Calu3 (cell line): Measurements from ENCODE around the gene TMPRSS2. TPM values are rescaled to one million over a fixed set of nuclear protein-coding genes. Genes with fewer than 3 reads are reported as not detected.

Experiments used
- BruUV-seq: library from RNA; stranded (reverse); fragments of 400-500 nt; replicated peaks from 2 replicates; lab custom pipeline; 2021; lab: Mats Ljungman, UMichigan
- CTCF ChIA-PET: fragments of 300-600 bp; sonication (Branson Sonifier 250); formaldehyde crosslinking; loops from one replicate; lab custom pipeline; 2022; ENCODE audit warnings: antibody characterized with exemption; lab: Charles Lee
- DNase-seq: peaks from one replicate; pipeline ENCODE4 v3.0.0; 2022
- H3K27ac Mint-ChIP-seq: one replicate; pipeline ENCODE4 v1.8.0; 2022; ENCODE audit warnings: mixed read lengths; ENCODE audit not compliant: unreplicated experiment
- H3K27me3 Mint-ChIP-seq: one replicate; pipeline ENCODE4 v1.8.0; 2022; ENCODE audit warnings: mixed read lengths; ENCODE audit not compliant: unreplicated experiment
- H3K36me3 Mint-ChIP-seq: one replicate; pipeline ENCODE4 v1.8.0; 2022; ENCODE audit warnings: mild to moderate bottlenecking, moderate library complexity, mixed read lengths; ENCODE audit not compliant: insufficient read depth, unreplicated experiment
- H3K4me1 Mint-ChIP-seq: one replicate; pipeline ENCODE4 v1.8.0; 2022; ENCODE audit warnings: mild to moderate bottlenecking, low read depth, mixed read lengths; ENCODE audit not compliant: unreplicated experiment
- H3K4me3 Mint-ChIP-seq: one replicate; pipeline ENCODE4 v1.8.0; 2022; ENCODE audit warnings: mild to moderate bottlenecking, low read depth, moderate library complexity, mixed read lengths; ENCODE audit not compliant: unreplicated experiment
- H3K9me3 Mint-ChIP-seq: one replicate; pipeline ENCODE4 v1.8.0; 2022; ENCODE audit warnings: low read depth, mixed read lengths; ENCODE audit not compliant: unreplicated experiment
- CTCF ChIP-seq: fragments of 200-600 bp; IDR thresholded peaks from one replicate; pipeline ENCODE4 v1.8.0; 2022; ENCODE audit warnings: antibody characterized with exemption; ENCODE audit not compliant: unreplicated experiment
- intact Hi-C: fragments of 100-400 bp; cut with micrococcal nuclease; formaldehyde crosslinking; loops from one replicate; pipeline ENCODE4 v1.10.0; 2022; ENCODE audit not compliant: unreplicated experiment
- total RNA-seq: library from RNA; stranded (reverse); gene quantifications from 2 replicates; pipeline ENCODE4 v1.2.3, GENCODE V29; 2022

TMPRSS2 gene
- total RNA-seq, 1 experiment from 2014 or later = 13.1 TPM

GRCh38 chr21:41444703-41445464 is 63.1 kb downstream of the TMPRSS2 start:
- no peak for DNase-seq
- Mint-ChIP-seq H3K4me1 (no peaks in the 10 kb centered on the region), H3K4me3 (no peak overlapping the region), H3K36me3 (peaks cover 5% of the 10 kb centered on the region), H3K27me3 (no peaks in the 10 kb centered on the region), H3K9me3 (no peaks in the 10 kb centered on the region), H3K27ac (no peak overlapping the region)
- TF ChIP-seq CTCF = no peak
- CTCF ChIA-PET = no interaction called here
- BruUV-seq = no TSS peak
- intact Hi-C loops = no loop called here

GRCh38 chr21:41443562-41443961 is 64.4 kb downstream of the TMPRSS2 start:
- no peak for TF ChIP-seq CTCF
- Mint-ChIP-seq H3K4me1 (no peaks in the 10 kb centered on the region), H3K27ac (no peak overlapping the region), H3K36me3 (peaks cover 5% of the 10 kb centered on the region), H3K27me3 (no peaks in the 10 kb centered on the region), H3K9me3 (no peaks in the 10 kb centered on the region), H3K4me3 (no peak overlapping the region)
- intact Hi-C loops = no loop called here
- BruUV-seq = no TSS peak
- DNase-seq = no peak
- CTCF ChIA-PET = no interaction called here

GRCh38 chr21:41442481-41443186 is 65.3 kb downstream of the TMPRSS2 start:
- Mint-ChIP-seq H3K4me1 (no peaks in the 10 kb centered on the region), H3K27me3 (no peaks in the 10 kb centered on the region), H3K4me3 (no peak overlapping the region), H3K27ac (no peak overlapping the region), H3K36me3 (peaks cover 5% of the 10 kb centered on the region), H3K9me3 (no peaks in the 10 kb centered on the region)
- intact Hi-C loops = no loop called here
- CTCF ChIA-PET = no interaction called here
- BruUV-seq = no TSS peak
- no peak for DNase-seq
- TF ChIP-seq CTCF = no peak

GRCh38 chr21:41441546-41441945 is 66.4 kb downstream of the TMPRSS2 start:
- H3K4me1 Mint-ChIP-seq = no peaks in the 10 kb centered on the region
- H3K27ac Mint-ChIP-seq = no peak overlapping the region
- no peaks in the 10 kb centered on the region for H3K9me3 Mint-ChIP-seq
- no peak overlapping the region for H3K4me3 Mint-ChIP-seq
- CTCF ChIA-PET = no interaction called here
- no peaks in the 10 kb centered on the region for H3K27me3 Mint-ChIP-seq
- TF ChIP-seq CTCF = no peak
- no TSS peak for BruUV-seq
- H3K36me3 Mint-ChIP-seq = peaks cover 1% of the 10 kb centered on the region
- no peak for DNase-seq
- intact Hi-C loops = no loop called here
